ENCODE data around the gene CTXND1. TPM values are rescaled to one million over a fixed set of nuclear protein-coding genes. Genes with fewer than 3 reads are reported as not detected.
A peak's percentile ranks its signal among the peaks of the same experiment; 100 is the strongest.
"Not testable (repeated sequence)": the region's sequence is repeated elsewhere in the genome, so short reads cannot be mapped to it uniquely, and the experiment has no call there.

CTXND1 gene
- 10 to 100 TPM in 3 of 4 donors, 1 to 10 TPM in 1; 9.4 to 14.1 (median 11.8) TPM for polyA plus RNA-seq (ENCODE audit: insufficient read length in 4 of 4)

- no peak for DNase-seq (ENCODE audit: low read depth in 4 of 4, low spot score in 3 of 4)
Measured at GRCh38 chr15:80252121-80252518, at the start of gene CTXND1. TSS of gene CTXND1 (minus strand) at chr15:80252213. CDS start at chr15:80201949, 50,264 bp downstream.

GRCh38 chr15:80301472-80301871, 49.5 kb upstream of the CTXND1 start:
- no peak for DNase-seq (ENCODE audit: low read depth in 4 of 4, low spot score in 3 of 4)

- DNase-seq (ENCODE audit: low read depth in 4 of 4, low spot score in 3 of 4) = not testable (repeated sequence)
Measured at GRCh38 chr15:80295777-80296176, 43.8 kb upstream of the CTXND1 start.

- DNase-seq (ENCODE audit: low read depth in 4 of 4, low spot score in 3 of 4) = no peak
Measured at GRCh38 chr15:80292079-80292478, 40.1 kb upstream of the CTXND1 start.

GRCh38 chr15:80290891-80291290, 38.9 kb upstream of the CTXND1 start:
- not testable (repeated sequence) for DNase-seq (ENCODE audit: low read depth in 4 of 4, low spot score in 3 of 4)

GRCh38 chr15:80289528-80290495, 37.8 kb upstream of the CTXND1 start:
- DNase-seq (ENCODE audit: low read depth in 4 of 4, low spot score in 3 of 4) = peak in 1 of 4 donors; percentile 34

GRCh38 chr15:80288131-80288530, 36.1 kb upstream of the CTXND1 start:
- DNase-seq (ENCODE audit: low read depth in 4 of 4, low spot score in 3 of 4) = no peak

- no peak for DNase-seq (ENCODE audit: low read depth in 4 of 4, low spot score in 3 of 4)
Measured at GRCh38 chr15:80286055-80286454, 34.0 kb upstream of the CTXND1 start.

- DNase-seq (ENCODE audit: low read depth in 4 of 4, low spot score in 3 of 4) = no peak
Measured at GRCh38 chr15:80285379-80285778, 33.4 kb upstream of the CTXND1 start.

GRCh38 chr15:80283531-80283930, 31.5 kb upstream of the CTXND1 start:
- no peak for DNase-seq (ENCODE audit: low read depth in 4 of 4, low spot score in 3 of 4)

- no peak for DNase-seq (ENCODE audit: low read depth in 4 of 4, low spot score in 3 of 4)
Measured at GRCh38 chr15:80277147-80277546, 25.1 kb upstream of the CTXND1 start.

- no peak for DNase-seq (ENCODE audit: low read depth in 4 of 4, low spot score in 3 of 4)
Measured at GRCh38 chr15:80275961-80276360, 23.9 kb upstream of the CTXND1 start.

GRCh38 chr15:80274996-80275395, 23.0 kb upstream of the CTXND1 start:
- no peak for DNase-seq (ENCODE audit: low read depth in 4 of 4, low spot score in 3 of 4)

- DNase-seq (ENCODE audit: low read depth in 4 of 4, low spot score in 3 of 4) = no peak
Measured at GRCh38 chr15:80274554-80274953, 22.5 kb upstream of the CTXND1 start.

GRCh38 chr15:80272987-80273386, 21.0 kb upstream of the CTXND1 start:
- no peak for DNase-seq (ENCODE audit: low read depth in 4 of 4, low spot score in 3 of 4)

GRCh38 chr15:80270472-80270871, 18.5 kb upstream of the CTXND1 start:
- DNase-seq (ENCODE audit: low read depth in 4 of 4, low spot score in 3 of 4) = no peak

GRCh38 chr15:80268101-80268500, 16.1 kb upstream of the CTXND1 start:
- DNase-seq (ENCODE audit: low read depth in 4 of 4, low spot score in 3 of 4) = no peak

- no peak for DNase-seq (ENCODE audit: low read depth in 4 of 4, low spot score in 3 of 4)
Measured at GRCh38 chr15:80267658-80268057, 15.6 kb upstream of the CTXND1 start.

GRCh38 chr15:80266745-80267144, 14.7 kb upstream of the CTXND1 start:
- DNase-seq (ENCODE audit: low read depth in 4 of 4, low spot score in 3 of 4) = no peak

- DNase-seq (ENCODE audit: low read depth in 4 of 4, low spot score in 3 of 4) = no peak
Measured at GRCh38 chr15:80266113-80266512, 14.1 kb upstream of the CTXND1 start.

GRCh38 chr15:80265021-80265420, 13.0 kb upstream of the CTXND1 start:
- no peak for DNase-seq (ENCODE audit: low read depth in 4 of 4, low spot score in 3 of 4)

- no peak for DNase-seq (ENCODE audit: low read depth in 4 of 4, low spot score in 3 of 4)
Measured at GRCh38 chr15:80264031-80264430, 12.0 kb upstream of the CTXND1 start.
